GM13976 (cell line): ENCODE results near the gene MCMBP.

ENCODE experiments used
- DNase-seq: peaks from one replicate; pipeline ENCODE4 v3.0.0; 2012; ENCODE audit warnings: low spot score
- in situ Hi-C: fragments of 300-500 bp; cut with MboI; formaldehyde crosslinking; loops from one replicate; pipeline ENCODE4 v1.12.0; 2022; ENCODE audit warnings: low sequenced_read_pairs, mixed read lengths, inconsistent platforms; ENCODE audit not compliant: unreplicated experiment
- TF ChIP-seq, protein P1 (sequence below): IDR thresholded peaks from 2 replicates; pipeline ENCODE4 v1.5.1; 2012; ENCODE audit warnings: borderline replicate concordance, mild to moderate bottlenecking; ENCODE audit not compliant: insufficient read depth; ENCODE audit errors: extremely low read depth, missing control alignments, control extremely low read depth

MCMBP gene

DNA sequence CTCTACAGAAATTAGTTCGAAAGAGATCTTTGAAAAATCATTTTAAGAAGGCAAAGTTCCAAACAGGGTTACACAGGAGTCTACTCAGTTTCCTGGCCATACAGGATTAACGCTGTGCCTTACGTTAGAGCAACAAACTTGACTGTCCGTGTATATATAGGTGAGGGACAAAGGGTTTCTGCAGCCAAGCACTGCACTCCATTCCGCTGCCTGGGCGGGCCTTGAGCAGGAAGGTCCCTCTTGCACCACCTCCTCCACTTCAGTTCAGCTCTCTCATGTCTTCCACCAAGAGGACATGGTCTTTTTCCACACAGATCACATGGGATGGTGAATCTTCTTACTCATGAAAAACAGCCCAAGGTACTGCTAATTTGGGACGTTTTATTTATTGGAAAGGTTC, 43.2 kb downstream of the MCMBP start:
- no peak for DNase-seq
- TF ChIP-seq, protein P1, sequence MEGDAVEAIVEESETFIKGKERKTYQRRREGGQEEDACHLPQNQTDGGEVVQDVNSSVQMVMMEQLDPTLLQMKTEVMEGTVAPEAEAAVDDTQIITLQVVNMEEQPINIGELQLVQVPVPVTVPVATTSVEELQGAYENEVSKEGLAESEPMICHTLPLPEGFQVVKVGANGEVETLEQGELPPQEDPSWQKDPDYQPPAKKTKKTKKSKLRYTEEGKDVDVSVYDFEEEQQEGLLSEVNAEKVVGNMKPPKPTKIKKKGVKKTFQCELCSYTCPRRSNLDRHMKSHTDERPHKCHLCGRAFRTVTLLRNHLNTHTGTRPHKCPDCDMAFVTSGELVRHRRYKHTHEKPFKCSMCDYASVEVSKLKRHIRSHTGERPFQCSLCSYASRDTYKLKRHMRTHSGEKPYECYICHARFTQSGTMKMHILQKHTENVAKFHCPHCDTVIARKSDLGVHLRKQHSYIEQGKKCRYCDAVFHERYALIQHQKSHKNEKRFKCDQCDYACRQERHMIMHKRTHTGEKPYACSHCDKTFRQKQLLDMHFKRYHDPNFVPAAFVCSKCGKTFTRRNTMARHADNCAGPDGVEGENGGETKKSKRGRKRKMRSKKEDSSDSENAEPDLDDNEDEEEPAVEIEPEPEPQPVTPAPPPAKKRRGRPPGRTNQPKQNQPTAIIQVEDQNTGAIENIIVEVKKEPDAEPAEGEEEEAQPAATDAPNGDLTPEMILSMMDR, result no peak
- in situ Hi-C loops, result no loop called here

- TF ChIP-seq, protein P1, result no peak
- no peak for DNase-seq
- in situ Hi-C loops, result no loop called here
Observed at GRCh38 chr10:119827430-119827829, 45.2 kb downstream of the MCMBP start.

GRCh38 chr10:119826771-119827170, 45.9 kb downstream of the MCMBP start:
- TF ChIP-seq, protein P1, result no peak
- in situ Hi-C loops, result no loop called here
- DNase-seq, result no peak

GRCh38 chr10:119824299-119824698, 48.3 kb downstream of the MCMBP start:
- in situ Hi-C loops, result no loop called here
- TF ChIP-seq, protein P1, result no peak
- no peak for DNase-seq

- DNase-seq, result no peak
- TF ChIP-seq, protein P1, result no peak
- in situ Hi-C loops, result no loop called here
Observed at GRCh38 chr10:119821182-119821581, 51.5 kb downstream of the MCMBP start.

GRCh38 chr10:119818889-119819270, 53.8 kb downstream of the MCMBP start:
- DNase-seq, result no peak
- TF ChIP-seq, protein P1, result no peak

More at GRCh38 chr10:119818889-119819270, 53.8 kb downstream of the MCMBP start:
- in situ Hi-C loops, result no loop called here
